GM12872 (cell line): ENCODE data around the gene TOR4A.

Source experiments
- CTCF ChIP-seq: IDR thresholded peaks from 3 replicates; pipeline ENCODE4 v1.5.1; 2011; ENCODE audit warnings: low read depth, mild to moderate bottlenecking, low read length, moderate library complexity; ENCODE audit not compliant: insufficient read depth

The TOR4A gene

GRCh38 chr9:137271696-137272076 lies 5.8 kb upstream of the TOR4A start:
- TF ChIP-seq CTCF, result no peak

- no peak for TF ChIP-seq CTCF
These were observed 5.1 kb upstream of the TOR4A start for GRCh38 chr9:137272241-137273094.

GRCh38 chr9:137273095-137273490 lies 4.4 kb upstream of the TOR4A start:
- no peak for TF ChIP-seq CTCF

GRCh38 chr9:137273611-137274320 lies 3.8 kb upstream of the TOR4A start:
- TF ChIP-seq CTCF, result no peak

- no peak for TF ChIP-seq CTCF
These were observed 2.3 kb upstream of the TOR4A start for GRCh38 chr9:137275203-137275587.

- no peak for TF ChIP-seq CTCF
These were observed 1.7 kb upstream of the TOR4A start for GRCh38 chr9:137275588-137276472.
